ENCODE measurements around the gene CLCN3. TPM values are rescaled to one million over a fixed set of nuclear protein-coding genes. Genes with fewer than 3 reads are reported as not detected.
"Not testable (repeated sequence)": the region's sequence is repeated elsewhere in the genome, so short reads cannot be mapped to it uniquely, and the experiment has no call there.

The CLCN3 gene
- total and polyA plus RNA-seq, 12 donors = 11.9 to 106 (median 61.5) TPM

GRCh38 chr4:169766741-169767140 is 146.4 kb downstream of the CLCN3 start:
- DNase-seq = no peak
- Histone ChIP-seq H3K27ac (no peak overlapping the region), H3K27me3 (no peaks in the 10 kb centered on the region), H3K4me3 (no peak overlapping the region), H3K36me3 (replicated peaks in 1 of 2) (no peaks in the 10 kb centered on the region), H3K4me1 (replicated peaks in 1 of 2) (no peaks in the 10 kb centered on the region), H3K9me3 (replicated peaks in 1 of 3) (no peaks in the 10 kb centered on the region)
- no peak for TF ChIP-seq POLR2A (IDR thresholded peaks at IDR 0.05)
- no peak for TF ChIP-seq CTCF (IDR thresholded peaks at IDR 0.05)
- WGBS, 4 donors = 76 to 84% (median 80%) methylated on average over 3 of the region's 3 CpGs
- intact Hi-C loops (cut with DNase I) = no loop called here

GRCh38 chr4:169768385-169768784 is 148.0 kb downstream of the CLCN3 start:
- intact Hi-C loops (cut with DNase I) = no loop called here
- TF ChIP-seq POLR2A (IDR thresholded peaks at IDR 0.05) (no peak), CTCF (IDR thresholded peaks at IDR 0.05) (no peak)
- no peak for DNase-seq
- H3K27me3 ChIP-seq = no peaks in the 10 kb centered on the region
- H3K4me1 ChIP-seq (replicated peaks in 1 of 2) = no peaks in the 10 kb centered on the region
- no peak overlapping the region for H3K27ac ChIP-seq
- no peak overlapping the region for H3K4me3 ChIP-seq
- WGBS, 4 donors = 72 to 88% (median 81%) methylated on average over 3 of the region's 3 CpGs
- no peaks in the 10 kb centered on the region for H3K36me3 ChIP-seq (replicated peaks in 1 of 2)
- H3K9me3 ChIP-seq (replicated peaks in 1 of 3) = no peaks in the 10 kb centered on the region

- no peak overlapping the region for H3K27ac ChIP-seq
- H3K27me3 ChIP-seq = peaks cover 9% of the 10 kb centered on the region
- H3K4me3 ChIP-seq = no peak overlapping the region
- H3K36me3 ChIP-seq (replicated peaks in 1 of 2) = no peaks in the 10 kb centered on the region
- peaks cover 0 to 7% of the 10 kb centered on the region in 2 donors for H3K4me1 ChIP-seq (replicated peaks in 1 of 2)
- no peak for DNase-seq
- TF ChIP-seq CTCF (IDR thresholded peaks at IDR 0.05) (no peak), POLR2A (IDR thresholded peaks at IDR 0.05) (no peak)
- intact Hi-C loops (cut with DNase I) = no loop called here
- H3K9me3 ChIP-seq (replicated peaks in 1 of 3) = no peaks in the 10 kb centered on the region
Measured at GRCh38 chr4:169770416-169770815, 150.0 kb downstream of the CLCN3 start.

GRCh38 chr4:169771556-169772080 is 151.2 kb downstream of the CLCN3 start:
- H3K27ac ChIP-seq; intact Hi-C loops (cut with DNase I): not testable (repeated sequence)
- WGBS, 4 donors = 76 to 87% (median 82%) methylated on average over 11 of the region's 11 CpGs

More at GRCh38 chr4:169771556-169772080, 151.2 kb downstream of the CLCN3 start:
- H3K4me1 ChIP-seq (replicated peaks in 1 of 2); DNase-seq; H3K9me3 ChIP-seq (replicated peaks in 1 of 3); H3K4me3 ChIP-seq; H3K36me3 ChIP-seq (replicated peaks in 1 of 2); H3K27me3 ChIP-seq: not testable (repeated sequence)

Other genes with a start within 250 kb of the CLCN3 start
- gene NEK1, start 8.0 kb upstream of the CLCN3 start, total RNA-seq = 10 to 100 TPM in 7 of 9 donors, 1 to 10 TPM in 2; 6.6 to 23.0 (median 12.4) TPM
- 10 to 100 TPM in 1 of 3 donors, 1 to 10 TPM in 2; 4.2 to 14.3 (median 6.9) TPM for gene NEK1, start 8.0 kb upstream of the CLCN3 start, polyA plus RNA-seq
- 10 to 100 TPM; 20.5 to 71.2 (median 23.4) TPM for gene HPF1, start 137.4 kb downstream of the CLCN3 start, total RNA-seq
- gene HPF1, start 137.4 kb downstream of the CLCN3 start, polyA plus RNA-seq = 10 to 100 TPM; 27.5 to 52.0 (median 29.3) TPM